ENCODE results near the gene OGDH.

GRCh38 chr7:44750424-44750823 lies 144.0 kb downstream of the OGDH start:
- no peak for TF ChIP-seq POLR2A (IDR thresholded peaks at IDR 0.05)
- no peak for TF ChIP-seq CTCF (IDR thresholded peaks at IDR 0.05)
